Measurements from ENCODE around the gene CCDC3.

CCDC3 gene

DNA sequence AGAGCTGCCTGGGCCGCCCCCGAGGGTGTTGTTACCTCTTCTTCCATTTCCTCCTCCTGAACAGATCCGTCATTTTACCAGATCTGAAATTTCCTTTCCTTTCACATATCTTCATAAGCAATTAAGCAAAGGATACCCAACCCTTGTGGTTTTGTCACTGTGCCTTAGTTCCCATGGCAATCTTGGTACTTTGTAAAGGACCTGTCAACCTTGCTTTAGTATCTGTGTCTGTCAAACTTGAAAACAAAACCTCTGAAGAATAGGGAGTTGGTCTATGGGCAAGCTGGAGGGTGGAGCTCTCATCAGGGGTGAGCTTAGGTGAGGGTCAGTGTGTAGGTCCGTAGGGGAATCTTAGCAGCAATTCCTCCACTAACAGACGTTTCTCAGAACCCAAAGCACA lies 25.4 kb upstream of the CCDC3 start:
- H3K4me3 ChIP-seq = no peak overlapping the region
- no peak for DNase-seq
- H3K27ac ChIP-seq = no peak overlapping the region
- no peaks in the 10 kb centered on the region for H3K4me1 ChIP-seq
- intact Hi-C loops (cut with DNase I; ENCODE audit: low total_unique reads) = no loop called here
- no peaks in the 10 kb centered on the region for H3K27me3 ChIP-seq
- peaks cover 0 to 4% (median 0%) of the 10 kb centered on the region in 3 donors for H3K9me3 ChIP-seq
- no peak for TF ChIP-seq CTCF (IDR thresholded peaks at IDR 0.05)
- H3K36me3 ChIP-seq = no peaks in the 10 kb centered on the region

DNA sequence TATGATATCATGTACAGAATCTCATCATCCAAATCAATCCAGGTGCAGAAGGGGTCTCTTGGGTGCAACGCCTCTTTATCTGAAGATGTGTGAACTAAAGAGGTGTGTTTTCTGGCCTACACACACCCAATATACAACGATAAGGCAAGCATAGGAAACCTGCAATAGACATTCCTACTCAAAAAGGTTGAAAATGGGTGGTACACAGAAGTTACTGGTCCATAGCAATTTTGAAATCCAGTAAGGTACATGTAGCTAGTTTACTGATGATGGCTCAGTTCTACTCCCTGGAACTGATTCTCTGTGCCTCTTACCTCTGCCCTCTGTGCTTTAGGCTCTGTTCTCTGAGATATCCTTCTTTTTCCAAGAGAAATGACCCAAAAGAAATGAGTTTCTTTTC lies 22.2 kb upstream of the CCDC3 start:
- Histone ChIP-seq H3K4me1 (no peaks in the 10 kb centered on the region), H3K9me3 (peaks cover 0 to 4% (median 0%) of the 10 kb centered on the region in 3 donors), H3K36me3 (no peaks in the 10 kb centered on the region), H3K27ac (no peak overlapping the region), H3K27me3 (no peaks in the 10 kb centered on the region), H3K4me3 (no peak overlapping the region)
- TF ChIP-seq CTCF (IDR thresholded peaks at IDR 0.05) = no peak
- no peak for DNase-seq
- intact Hi-C loops (cut with DNase I; ENCODE audit: low total_unique reads) = no loop called here

GRCh38 chr10:13019280-13019679 lies 17.8 kb upstream of the CCDC3 start:
- no peaks in the 10 kb centered on the region for H3K27me3 ChIP-seq
- TF ChIP-seq CTCF (IDR thresholded peaks at IDR 0.05) = no peak
- H3K36me3 ChIP-seq = no peaks in the 10 kb centered on the region
- intact Hi-C loops (cut with DNase I; ENCODE audit: low total_unique reads) = no loop called here
- no peak overlapping the region for H3K27ac ChIP-seq
- no peaks in the 10 kb centered on the region for H3K4me1 ChIP-seq
- H3K9me3 ChIP-seq = peaks cover 0 to 4% (median 0%) of the 10 kb centered on the region in 3 donors
- H3K4me3 ChIP-seq = no peak overlapping the region
- no peak for DNase-seq

DNA sequence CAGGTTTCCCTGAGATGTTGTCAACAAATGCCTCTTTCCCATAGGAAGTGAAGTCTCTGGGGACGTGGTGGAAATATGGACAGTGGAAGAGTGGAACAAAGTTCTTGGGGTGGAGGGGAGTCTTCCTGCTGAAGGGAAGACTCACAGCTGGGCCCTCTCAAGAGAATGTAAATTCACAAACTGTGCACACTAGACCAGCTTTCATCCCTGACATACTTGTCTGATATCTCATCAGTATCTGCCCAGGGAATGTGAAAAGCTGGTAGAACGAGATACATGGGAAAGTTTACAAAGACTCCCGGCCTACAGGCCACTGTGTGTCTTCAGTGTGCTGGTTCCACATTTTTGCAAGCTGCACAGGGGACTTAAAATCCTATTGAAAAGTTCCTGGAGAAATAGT lies 16.7 kb upstream of the CCDC3 start:
- no peaks in the 10 kb centered on the region for H3K36me3 ChIP-seq
- H3K4me3 ChIP-seq = no peak overlapping the region
- H3K9me3 ChIP-seq = peaks cover 0 to under 1% (median 0%) of the 10 kb centered on the region in 3 donors
- no peak overlapping the region for H3K27ac ChIP-seq
- DNase-seq = no peak
- intact Hi-C loops (cut with DNase I; ENCODE audit: low total_unique reads) = no loop called here
- H3K4me1 ChIP-seq = no peaks in the 10 kb centered on the region
- no peaks in the 10 kb centered on the region for H3K27me3 ChIP-seq
- TF ChIP-seq CTCF (IDR thresholded peaks at IDR 0.05) = no peak

DNA sequence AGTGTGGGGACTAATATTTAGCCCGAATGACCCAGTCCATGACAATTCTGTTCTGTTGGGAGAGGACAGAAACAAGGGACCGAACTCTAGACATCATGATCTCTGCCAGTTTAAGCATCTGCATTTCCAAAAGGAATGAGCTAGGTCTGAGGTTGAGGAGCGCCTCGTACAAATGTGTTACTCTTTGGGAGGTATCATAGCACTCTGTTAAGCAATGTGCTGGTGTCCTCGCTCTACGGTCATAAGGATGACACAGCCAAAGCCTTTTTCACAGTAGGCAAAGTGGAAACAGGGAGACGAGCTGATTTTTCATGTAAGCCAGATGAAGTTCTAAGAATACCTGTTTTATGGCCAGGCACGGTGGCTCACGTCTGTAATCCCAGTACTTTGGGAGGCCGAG lies 15.4 kb upstream of the CCDC3 start:
- DNase-seq = no peak
- Histone ChIP-seq H3K4me3 (no peak overlapping the region), H3K4me1 (no peaks in the 10 kb centered on the region), H3K27ac (no peak overlapping the region), H3K27me3 (no peaks in the 10 kb centered on the region), H3K9me3 (peaks cover 0 to 8% (median 5%) of the 10 kb centered on the region in 3 donors), H3K36me3 (no peaks in the 10 kb centered on the region)
- intact Hi-C loops (cut with DNase I; ENCODE audit: low total_unique reads) = no loop called here
- TF ChIP-seq CTCF (IDR thresholded peaks at IDR 0.05) = no peak

- no peak overlapping the region for H3K4me3 ChIP-seq
- no peaks in the 10 kb centered on the region for H3K36me3 ChIP-seq
- intact Hi-C loops (cut with DNase I; ENCODE audit: low total_unique reads) = no loop called here
- no peak for TF ChIP-seq CTCF (IDR thresholded peaks at IDR 0.05)
- no peak overlapping the region for H3K27ac ChIP-seq
- no peaks in the 10 kb centered on the region for H3K27me3 ChIP-seq
- peaks cover 0 to 8% (median 5%) of the 10 kb centered on the region in 3 donors for H3K9me3 ChIP-seq
- no peak for DNase-seq
- H3K4me1 ChIP-seq = no peaks in the 10 kb centered on the region
Observed at GRCh38 chr10:13016426-13016825, 14.9 kb upstream of the CCDC3 start.
